GM19035 (cell line): ENCODE measurements around the gene U2SURP.
"Not testable (repeated sequence)": the region's sequence is repeated elsewhere in the genome, so short reads cannot be mapped to it uniquely, and the experiment has no call there.

Experiments used
- ATAC-seq: cut with Tn5 transposase; IDR thresholded peaks from one replicate; pipeline ENCODE4 v1.9.1; 2021; ENCODE audit not compliant: unreplicated experiment

Gene U2SURP

GRCh38 chr3:143011705-143012104 is 10.3 kb downstream of the U2SURP start:
- no peak for ATAC-seq

GRCh38 chr3:143014921-143015320 is 13.6 kb downstream of the U2SURP start:
- ATAC-seq, result no peak

GRCh38 chr3:143016321-143016972 is 15.1 kb downstream of the U2SURP start:
- no peak for ATAC-seq

GRCh38 chr3:143024351-143024960 is 23.1 kb downstream of the U2SURP start:
- ATAC-seq, result no peak

- no peak for ATAC-seq
Measured at GRCh38 chr3:143031327-143031726, 30.0 kb downstream of the U2SURP start.

GRCh38 chr3:143031796-143032387 is 30.5 kb downstream of the U2SURP start:
- not testable (repeated sequence) for ATAC-seq

- ATAC-seq, result no peak
Measured at GRCh38 chr3:143035466-143036211, 34.3 kb downstream of the U2SURP start.

GRCh38 chr3:143036557-143036956 is 35.2 kb downstream of the U2SURP start:
- ATAC-seq, result no peak

- ATAC-seq, result no peak
Measured at GRCh38 chr3:143037867-143038266, 36.5 kb downstream of the U2SURP start.

GRCh38 chr3:143040261-143040879 is 39.0 kb downstream of the U2SURP start:
- ATAC-seq, result no peak

GRCh38 chr3:143041903-143042302 is 40.5 kb downstream of the U2SURP start:
- ATAC-seq, result no peak

- no peak for ATAC-seq
Measured at GRCh38 chr3:143045639-143046038, 44.3 kb downstream of the U2SURP start.

- not testable (repeated sequence) for ATAC-seq
Measured at GRCh38 chr3:143046075-143046474, 44.7 kb downstream of the U2SURP start.

GRCh38 chr3:143054011-143054410 is 52.6 kb downstream of the U2SURP start:
- ATAC-seq, result no peak

GRCh38 chr3:143056372-143056771 is 55.0 kb downstream of the U2SURP start:
- ATAC-seq, result no peak

GRCh38 chr3:143060906-143061305 is 59.5 kb downstream of the U2SURP start:
- ATAC-seq, result peak; percentile 97

GRCh38 chr3:143063018-143063417 is 61.6 kb downstream of the U2SURP start:
- no peak for ATAC-seq

GRCh38 chr3:143064777-143065176 is 63.4 kb downstream of the U2SURP start:
- ATAC-seq, result no peak

- no peak for ATAC-seq
Measured at GRCh38 chr3:143065364-143065763, 64.0 kb downstream of the U2SURP start.

- no peak for ATAC-seq
Measured at GRCh38 chr3:143066033-143066432, 64.7 kb downstream of the U2SURP start.

- ATAC-seq, result no peak
Measured at GRCh38 chr3:143067201-143067600, 65.8 kb downstream of the U2SURP start.
